ENCODE results near the gene CHST11. TPM values are rescaled to one million over a fixed set of nuclear protein-coding genes. Genes with fewer than 3 reads are reported as not detected.

The CHST11 gene
- total RNA-seq, 1 donor from 2014 or later: 7.7 TPM

DNA sequence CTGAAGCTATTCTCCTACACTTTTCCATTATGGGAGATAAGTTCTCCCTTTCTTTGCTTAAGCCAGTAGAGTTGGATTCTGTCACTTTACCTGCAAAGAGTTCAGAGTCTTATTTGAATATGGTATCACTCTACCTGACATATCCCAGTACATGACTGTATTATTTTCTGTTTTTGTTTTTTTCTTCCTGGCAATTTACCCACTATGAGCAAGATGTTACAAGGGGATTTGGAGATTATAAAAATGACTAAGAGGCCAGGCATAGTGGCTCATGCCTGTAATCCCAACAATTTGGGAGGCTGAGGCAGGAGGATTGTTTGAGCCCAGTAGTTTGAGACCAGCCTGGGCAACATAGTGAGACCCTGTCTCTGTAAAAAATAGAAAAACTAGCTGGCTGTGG, 46.4 kb upstream of the CHST11 start:
- H3K4me1 Mint-ChIP-seq: peaks cover 3% of the 10 kb centered on the region
- H3K36me3 ChIP-seq: no peaks in the 10 kb centered on the region
- no peak for DNase-seq (ENCODE audit: low spot score)
- H3K27me3 ChIP-seq: no peaks in the 10 kb centered on the region
- H3K27me3 Mint-ChIP-seq (ENCODE audit: insufficient read depth, low read depth): peaks cover 4% of the 10 kb centered on the region
- H3K9me3 ChIP-seq (ENCODE audit: low read depth): no peaks in the 10 kb centered on the region
- peaks cover 11% of the 10 kb centered on the region for H3K9me3 Mint-ChIP-seq
- no peaks in the 10 kb centered on the region for H3K36me3 Mint-ChIP-seq
- no peaks in the 10 kb centered on the region for H3K79me2 ChIP-seq (ENCODE audit: low read depth)
- H4K20me1 ChIP-seq (ENCODE audit: low read depth): no peaks in the 10 kb centered on the region
- H2AFZ ChIP-seq (replicated peaks): no peak overlapping the region
- no peak overlapping the region for H3K27ac Mint-ChIP-seq
- no peak overlapping the region for H3K4me2 ChIP-seq
- no peak overlapping the region for H3K9ac ChIP-seq
- no peak overlapping the region for H3K27ac ChIP-seq
- no peak overlapping the region for H3K4me3 ChIP-seq
- TF ChIP-seq, protein P1, sequence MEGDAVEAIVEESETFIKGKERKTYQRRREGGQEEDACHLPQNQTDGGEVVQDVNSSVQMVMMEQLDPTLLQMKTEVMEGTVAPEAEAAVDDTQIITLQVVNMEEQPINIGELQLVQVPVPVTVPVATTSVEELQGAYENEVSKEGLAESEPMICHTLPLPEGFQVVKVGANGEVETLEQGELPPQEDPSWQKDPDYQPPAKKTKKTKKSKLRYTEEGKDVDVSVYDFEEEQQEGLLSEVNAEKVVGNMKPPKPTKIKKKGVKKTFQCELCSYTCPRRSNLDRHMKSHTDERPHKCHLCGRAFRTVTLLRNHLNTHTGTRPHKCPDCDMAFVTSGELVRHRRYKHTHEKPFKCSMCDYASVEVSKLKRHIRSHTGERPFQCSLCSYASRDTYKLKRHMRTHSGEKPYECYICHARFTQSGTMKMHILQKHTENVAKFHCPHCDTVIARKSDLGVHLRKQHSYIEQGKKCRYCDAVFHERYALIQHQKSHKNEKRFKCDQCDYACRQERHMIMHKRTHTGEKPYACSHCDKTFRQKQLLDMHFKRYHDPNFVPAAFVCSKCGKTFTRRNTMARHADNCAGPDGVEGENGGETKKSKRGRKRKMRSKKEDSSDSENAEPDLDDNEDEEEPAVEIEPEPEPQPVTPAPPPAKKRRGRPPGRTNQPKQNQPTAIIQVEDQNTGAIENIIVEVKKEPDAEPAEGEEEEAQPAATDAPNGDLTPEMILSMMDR (IDR thresholded peaks at IDR 0.05): no peak
- TF ChIP-seq EZH2 (IDR thresholded peaks at IDR 0.05) (no peak), EZH2phosphoT487 (IDR thresholded peaks at IDR 0.05) (no peak)
- peaks cover 3% of the 10 kb centered on the region for H3F3A ChIP-seq (ENCODE audit: low read depth)
- H3K4me3 Mint-ChIP-seq: no peak overlapping the region
- peaks cover 12% of the 10 kb centered on the region for H3K4me1 ChIP-seq

DNA sequence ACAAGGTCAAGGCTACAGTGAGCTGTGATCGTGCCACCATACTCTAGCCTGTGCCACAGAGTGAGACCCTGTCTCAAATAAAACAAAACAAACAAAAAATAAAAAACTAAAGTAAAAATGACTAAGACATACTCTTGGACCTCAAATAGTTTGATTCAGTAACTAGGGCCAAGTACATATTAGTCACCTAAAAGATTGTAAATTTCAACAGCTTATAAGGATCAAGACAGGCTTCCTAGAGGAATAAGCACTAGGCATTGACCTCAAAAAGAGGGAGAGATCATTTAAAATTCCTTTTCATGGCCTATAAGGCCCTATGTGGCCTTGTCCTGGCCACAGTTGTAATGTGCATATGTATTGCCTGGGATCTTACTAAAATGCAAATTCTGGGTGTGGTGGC, 46.0 kb upstream of the CHST11 start:
- Histone ChIP-seq H2AFZ (replicated peaks) (no peak overlapping the region), H4K20me1 (ENCODE audit: low read depth) (no peaks in the 10 kb centered on the region), H3K4me3 (no peak overlapping the region), H3K4me1 (peaks cover 12% of the 10 kb centered on the region), H3K9ac (no peak overlapping the region), H3K36me3 (no peaks in the 10 kb centered on the region), H3K9me3 (ENCODE audit: low read depth) (no peaks in the 10 kb centered on the region), H3K79me2 (ENCODE audit: low read depth) (no peaks in the 10 kb centered on the region), H3K27me3 (no peaks in the 10 kb centered on the region), H3F3A (ENCODE audit: low read depth) (peaks cover 3% of the 10 kb centered on the region), H3K4me2 (no peak overlapping the region), H3K27ac (no peak overlapping the region)
- no peak for TF ChIP-seq EZH2 (IDR thresholded peaks at IDR 0.05)
- TF ChIP-seq, protein P1 (IDR thresholded peaks at IDR 0.05): no peak
- H3K27me3 Mint-ChIP-seq (ENCODE audit: insufficient read depth, low read depth): peaks cover 4% of the 10 kb centered on the region
- no peak overlapping the region for H3K4me3 Mint-ChIP-seq
- H3K27ac Mint-ChIP-seq: no peak overlapping the region
- peaks cover 8% of the 10 kb centered on the region for H3K9me3 Mint-ChIP-seq
- H3K4me1 Mint-ChIP-seq: peaks cover 3% of the 10 kb centered on the region
- no peak for DNase-seq (ENCODE audit: low spot score)
- H3K36me3 Mint-ChIP-seq: no peaks in the 10 kb centered on the region

DNA sequence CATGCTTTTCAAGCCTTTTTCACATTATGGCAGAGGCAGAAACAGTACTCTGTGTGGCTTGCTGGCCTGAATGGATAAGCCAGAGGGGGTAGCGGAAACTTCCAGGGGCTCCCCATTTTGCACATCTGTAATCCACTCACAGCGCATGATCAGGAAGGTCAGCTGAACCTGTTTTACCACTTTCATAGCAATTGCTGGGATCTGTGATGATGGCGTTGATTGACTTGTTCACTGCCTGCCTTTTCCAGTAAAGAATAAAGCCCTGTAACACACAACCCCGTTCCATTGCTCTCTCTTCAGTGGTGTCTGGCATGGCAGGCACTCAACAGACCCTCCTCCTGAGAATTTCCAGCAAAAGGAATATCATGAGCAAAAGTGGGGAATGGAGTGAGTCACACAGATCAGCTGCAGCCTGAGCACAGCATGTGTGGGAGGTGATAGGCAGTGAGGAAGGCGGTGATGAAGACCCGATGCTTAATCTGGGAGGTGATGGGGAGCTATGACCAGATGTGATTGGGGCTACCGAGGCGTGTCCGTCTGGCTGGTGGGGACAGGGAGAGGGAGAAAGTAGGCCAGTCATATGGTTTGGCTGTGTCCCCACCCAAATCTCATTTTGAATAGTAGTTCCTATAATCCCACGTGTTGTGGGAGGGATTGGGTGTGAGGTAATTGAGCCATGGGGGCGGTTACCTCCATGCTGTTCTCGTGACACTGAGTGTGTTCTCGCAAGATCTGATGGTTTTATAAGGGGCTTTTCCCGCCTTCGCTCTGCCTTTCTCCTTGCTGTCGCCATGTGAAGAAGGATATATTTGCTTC, 44.7 kb upstream of the CHST11 start:
- H3K27me3 Mint-ChIP-seq (ENCODE audit: insufficient read depth, low read depth): no peaks in the 10 kb centered on the region
- Histone ChIP-seq H3K27ac (no peak overlapping the region), H3K9me3 (ENCODE audit: low read depth) (no peaks in the 10 kb centered on the region), H3K4me1 (peaks cover 12% of the 10 kb centered on the region), H3F3A (ENCODE audit: low read depth) (peaks cover 3% of the 10 kb centered on the region), H3K4me2 (no peak overlapping the region), H3K79me2 (ENCODE audit: low read depth) (no peaks in the 10 kb centered on the region), H3K27me3 (no peaks in the 10 kb centered on the region), H4K20me1 (ENCODE audit: low read depth) (no peaks in the 10 kb centered on the region), H2AFZ (replicated peaks) (no peak overlapping the region), H3K9ac (no peak overlapping the region), H3K4me3 (no peak overlapping the region), H3K36me3 (no peaks in the 10 kb centered on the region)
- no peak overlapping the region for H3K4me3 Mint-ChIP-seq
- H3K27ac Mint-ChIP-seq: peak overlapping the region; percentile 2
- TF ChIP-seq EZH2 (IDR thresholded peaks at IDR 0.05) (no peak), EZH2phosphoT487 (IDR thresholded peaks at IDR 0.05) (no peak)
- TF ChIP-seq, protein P1 (IDR thresholded peaks at IDR 0.05): no peak
- H3K9me3 Mint-ChIP-seq: no peaks in the 10 kb centered on the region
- no peak for DNase-seq (ENCODE audit: low spot score)
- H3K36me3 Mint-ChIP-seq: no peaks in the 10 kb centered on the region
- H3K4me1 Mint-ChIP-seq: peaks cover 3% of the 10 kb centered on the region

All from neural progenitor cell (in vitro differentiated cells).